ENCODE results near the gene NR5A2.

Gene NR5A2

DNA sequence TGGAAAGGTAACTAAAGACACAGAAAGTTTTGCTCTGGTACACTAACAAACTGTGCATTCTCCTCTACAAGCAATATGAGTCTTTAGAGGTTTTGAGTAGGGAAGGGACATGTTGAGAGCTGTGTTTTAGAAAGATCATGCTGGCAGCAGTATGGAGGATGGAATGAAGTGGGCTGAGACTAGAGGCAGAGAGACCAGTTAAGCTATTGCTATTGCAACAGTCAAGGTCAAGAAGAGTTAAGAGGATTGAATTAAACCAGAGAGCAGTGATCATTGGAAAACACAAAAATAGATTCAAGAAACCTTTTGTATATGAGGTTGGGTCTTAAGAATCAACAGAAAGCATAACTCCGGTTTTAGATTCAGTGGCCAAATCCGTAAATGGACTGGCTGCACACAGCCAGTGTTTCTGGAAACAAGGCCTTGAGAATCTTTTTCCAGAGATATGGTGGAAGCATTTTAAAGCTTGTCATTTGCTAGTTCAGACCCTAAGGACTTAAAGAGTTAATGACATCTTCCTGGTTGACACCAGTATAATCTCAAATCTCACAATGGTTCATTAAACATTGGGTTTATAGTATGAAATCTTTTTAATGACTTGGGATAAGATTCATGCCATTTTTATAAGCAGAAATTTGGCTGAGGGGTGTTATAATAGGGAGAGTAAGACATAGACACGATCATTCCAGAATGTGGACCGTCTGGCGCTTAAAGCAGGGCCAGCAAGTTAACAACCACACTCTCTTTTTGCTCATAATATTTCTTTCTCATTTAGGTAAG is 177.9 kb downstream of the NR5A2 start:
- DNase-seq (ENCODE audit: low spot score) = no peak

DNA sequence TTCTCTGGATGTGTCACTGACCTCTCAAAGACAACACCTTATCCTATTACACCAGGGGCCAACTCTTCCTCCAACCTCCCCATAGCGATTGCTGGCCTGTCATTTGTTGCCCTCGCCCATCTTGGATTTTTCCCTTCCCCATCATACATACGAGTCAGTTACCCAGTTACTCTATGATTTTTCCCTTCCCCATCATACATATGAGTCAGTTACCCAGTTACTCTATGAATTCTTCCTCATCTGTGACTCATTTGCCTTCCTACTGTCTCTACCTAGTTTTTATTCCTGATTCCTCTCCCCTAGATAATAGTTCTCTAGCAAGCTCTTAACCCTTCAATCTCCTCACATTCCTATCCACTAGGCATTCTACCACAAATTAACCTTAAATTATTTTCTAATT is 178.8 kb downstream of the NR5A2 start:
- DNase-seq (ENCODE audit: low spot score) = no peak

DNA sequence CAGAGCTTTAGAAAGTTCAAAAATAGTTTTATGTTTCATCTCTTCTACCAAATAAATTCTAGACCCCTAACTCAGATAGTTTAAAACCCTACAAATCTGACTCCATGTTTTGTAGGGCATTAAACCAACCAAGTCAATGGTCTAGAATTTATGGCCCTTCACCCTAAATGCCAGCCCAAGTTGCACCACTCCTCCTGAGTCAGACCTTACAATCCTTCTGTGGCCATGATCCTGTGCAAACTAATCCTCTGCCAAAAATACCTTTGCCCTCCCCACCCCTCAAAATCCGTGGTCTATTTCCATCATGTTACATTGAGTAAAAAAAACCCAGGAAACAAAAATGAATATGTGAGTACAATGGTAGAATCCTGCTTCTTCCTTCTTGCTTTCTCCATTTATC is 179.3 kb downstream of the NR5A2 start:
- DNase-seq (ENCODE audit: low spot score) = no peak

DNA sequence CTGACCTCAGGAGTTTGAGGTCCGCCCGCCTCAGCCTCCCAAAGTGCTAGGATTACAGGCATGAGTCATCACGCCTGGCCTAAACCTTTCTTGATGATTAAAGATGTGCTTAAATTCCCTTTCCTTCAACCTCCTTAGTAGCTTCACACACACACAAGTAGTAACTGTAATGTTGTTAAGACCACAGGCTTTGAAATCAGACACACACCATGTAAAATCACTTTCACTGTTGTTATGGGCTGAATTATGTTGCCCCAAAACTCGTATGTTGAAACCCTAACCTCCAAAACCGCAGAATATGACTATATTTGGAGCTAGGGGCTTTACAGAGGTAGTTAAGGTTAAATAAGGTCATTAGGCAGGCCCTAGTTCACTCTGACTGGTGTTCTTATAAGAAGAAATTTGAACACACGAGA is 180.2 kb downstream of the NR5A2 start:
- DNase-seq (ENCODE audit: low spot score) = peak; percentile 61

DNA sequence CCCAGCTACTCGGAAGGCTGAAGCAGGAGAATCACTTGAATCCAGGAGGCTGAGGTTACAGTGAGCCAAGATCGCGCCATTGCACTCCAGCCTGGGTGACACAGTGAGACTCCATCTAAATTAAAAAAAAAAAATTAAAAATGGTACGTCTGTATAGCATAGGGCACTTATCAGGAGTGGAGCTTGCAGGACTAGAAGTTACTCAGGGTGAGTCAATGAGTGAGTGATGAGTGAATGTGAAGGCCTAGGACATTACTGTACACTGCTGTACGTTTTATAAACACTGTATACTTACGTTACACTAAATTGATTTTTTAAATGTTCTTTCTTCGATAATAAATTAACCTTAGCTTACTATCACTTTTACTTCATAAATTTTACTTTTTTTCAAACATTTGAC is 183.6 kb downstream of the NR5A2 start:
- no peak for DNase-seq (ENCODE audit: low spot score)

DNA sequence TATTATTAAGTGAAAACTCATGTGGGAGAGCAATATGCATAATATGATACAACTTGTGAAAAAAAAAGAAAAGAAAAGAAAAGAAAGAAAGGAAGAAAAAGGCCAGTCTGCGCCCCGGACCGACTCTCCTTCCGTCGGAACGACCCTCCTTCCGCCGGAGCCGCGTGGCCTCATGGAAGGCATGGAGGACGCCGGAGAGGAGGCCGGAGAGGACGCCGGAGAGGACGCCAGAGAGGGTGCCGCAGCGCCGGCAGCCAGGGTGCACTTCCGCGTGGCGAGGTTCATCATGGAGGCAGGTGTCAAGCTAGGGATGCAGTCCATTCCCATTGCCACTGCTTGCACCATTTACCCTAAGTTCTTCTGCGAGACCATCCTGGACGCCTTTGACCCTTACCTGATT is 185.9 kb downstream of the NR5A2 start:
- no peak for DNase-seq (ENCODE audit: low spot score)

DNA sequence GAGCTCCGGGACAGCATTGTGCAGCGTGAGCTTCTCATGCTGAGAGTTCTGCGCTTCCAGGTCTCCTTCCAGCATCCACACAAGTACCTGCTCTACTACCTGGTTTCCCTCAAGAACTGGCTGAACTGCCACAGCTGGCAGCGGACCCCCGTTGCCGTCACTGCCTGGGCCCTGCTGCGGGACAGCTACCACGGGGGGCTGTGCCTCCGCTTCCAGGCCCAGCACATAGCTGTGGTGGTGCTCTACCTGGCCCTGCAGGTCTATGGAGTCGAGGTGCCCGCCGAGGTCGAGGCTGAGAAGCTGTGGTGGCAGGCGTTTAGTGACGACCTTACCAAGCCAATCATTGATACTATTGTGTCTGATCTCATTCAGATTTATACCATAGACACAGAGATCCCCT is 186.4 kb downstream of the NR5A2 start:
- no peak for DNase-seq (ENCODE audit: low spot score)

DNA sequence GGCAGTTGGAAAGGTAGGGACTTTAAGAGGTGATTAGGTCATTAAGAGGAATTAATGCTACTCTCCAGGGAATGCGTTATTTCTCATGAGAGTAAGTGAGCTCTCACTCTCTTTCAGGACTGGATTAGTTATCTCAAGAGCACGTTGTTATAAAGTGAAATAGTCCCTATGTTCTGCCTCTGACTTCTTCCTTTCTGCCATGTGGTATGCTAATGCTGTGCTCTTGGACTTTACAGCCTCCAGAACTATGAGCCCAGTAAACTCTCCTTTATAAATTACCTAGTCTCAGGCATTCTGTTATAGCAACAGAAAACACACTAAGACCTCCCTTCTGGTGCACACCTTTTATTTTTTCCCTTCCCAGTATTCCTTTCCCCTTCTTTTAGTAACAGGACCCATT is 187.8 kb downstream of the NR5A2 start:
- no peak for DNase-seq (ENCODE audit: low spot score)

DNA sequence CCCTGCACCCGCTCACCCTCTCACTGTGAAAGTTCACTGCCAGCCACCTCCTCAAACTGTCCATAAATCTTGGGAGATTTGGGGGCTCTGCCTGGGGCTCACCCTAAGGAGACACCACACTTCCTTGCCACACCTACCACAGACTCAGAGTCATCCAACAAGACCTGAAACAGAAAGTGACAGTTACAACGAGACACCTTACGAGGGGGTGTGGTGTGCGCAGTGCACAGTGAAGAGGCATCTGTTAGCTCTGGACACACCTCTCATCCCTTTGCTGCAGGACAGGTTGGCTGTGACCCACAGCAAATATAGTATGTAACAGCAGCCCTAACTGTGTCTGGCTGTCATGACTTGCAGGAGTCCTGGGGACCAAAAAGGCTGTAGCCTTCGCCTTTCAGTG is 190.2 kb downstream of the NR5A2 start:
- DNase-seq (ENCODE audit: low spot score) = no peak

DNA sequence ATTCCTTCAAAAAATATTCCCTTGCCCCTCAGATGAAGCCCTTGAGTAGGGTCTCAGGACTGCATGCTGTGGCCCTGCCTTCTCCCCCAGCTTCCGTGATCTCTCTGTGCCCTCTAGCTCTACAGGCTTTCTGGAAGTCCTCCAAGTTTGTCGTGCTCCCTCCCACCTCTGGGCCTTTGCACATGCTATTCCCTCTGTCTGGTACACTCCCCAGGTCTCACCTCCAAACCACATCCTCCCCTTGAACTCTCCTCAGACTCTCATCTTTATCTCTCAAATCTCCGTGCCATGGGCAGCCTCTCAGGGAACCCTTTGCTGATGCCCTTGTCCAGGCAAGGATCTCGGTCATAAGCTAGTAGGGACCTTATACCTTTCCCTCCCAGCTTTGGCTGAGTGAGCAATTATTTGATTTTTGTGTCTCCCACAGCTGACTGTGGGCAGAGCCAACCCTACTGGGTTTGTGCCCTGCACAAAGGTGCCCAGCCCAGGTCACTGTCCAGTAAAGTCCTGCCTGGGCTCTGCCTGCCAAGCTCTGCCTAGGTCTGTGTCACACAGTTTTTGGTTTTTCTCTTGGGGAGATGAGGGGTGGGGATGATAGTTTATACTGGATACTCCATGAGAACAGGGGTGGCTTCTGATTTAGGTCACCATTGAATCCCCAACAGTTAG is 194.2 kb downstream of the NR5A2 start:
- no peak for DNase-seq (ENCODE audit: low spot score)

DNA sequence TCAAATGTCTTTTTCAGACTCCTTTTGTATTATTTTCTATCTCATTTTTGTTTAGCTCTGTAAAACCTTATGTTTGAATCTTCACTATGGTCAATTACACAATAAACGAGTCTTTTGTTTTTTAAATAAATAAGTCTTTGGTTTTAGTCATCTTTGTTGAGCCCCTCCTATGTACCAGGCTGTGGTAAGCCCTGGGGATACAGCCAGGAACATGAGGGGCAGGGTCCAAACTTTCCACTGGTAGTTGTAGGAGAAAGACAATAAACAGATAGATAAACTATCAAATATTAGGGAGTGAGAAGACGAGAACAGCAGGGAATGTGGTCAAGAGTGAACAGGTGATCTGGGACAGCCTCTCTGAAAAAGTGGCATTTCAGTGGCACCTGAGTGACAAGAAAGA is 195.7 kb downstream of the NR5A2 start:
- DNase-seq (ENCODE audit: low spot score) = no peak

DNA sequence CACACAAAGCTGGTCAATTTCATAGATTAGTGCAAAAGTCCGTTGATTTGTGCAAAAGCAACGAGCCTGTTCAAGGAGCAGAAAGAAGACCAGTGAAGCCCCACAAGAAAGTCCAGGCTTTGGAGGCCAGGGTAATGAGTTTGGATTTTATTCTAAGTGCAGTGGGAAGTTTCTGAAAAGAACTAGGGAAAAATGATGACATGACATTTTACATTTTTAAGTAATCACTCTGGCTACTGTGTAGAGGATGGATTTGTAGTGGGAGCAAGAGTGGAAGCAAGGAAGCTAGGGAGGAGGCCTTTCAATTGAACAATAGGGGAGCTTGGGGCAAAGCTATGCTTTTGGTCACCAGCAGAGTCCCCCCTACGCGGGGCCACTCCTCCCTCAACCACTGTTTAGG is 196.1 kb downstream of the NR5A2 start:
- no peak for DNase-seq (ENCODE audit: low spot score)

DNA sequence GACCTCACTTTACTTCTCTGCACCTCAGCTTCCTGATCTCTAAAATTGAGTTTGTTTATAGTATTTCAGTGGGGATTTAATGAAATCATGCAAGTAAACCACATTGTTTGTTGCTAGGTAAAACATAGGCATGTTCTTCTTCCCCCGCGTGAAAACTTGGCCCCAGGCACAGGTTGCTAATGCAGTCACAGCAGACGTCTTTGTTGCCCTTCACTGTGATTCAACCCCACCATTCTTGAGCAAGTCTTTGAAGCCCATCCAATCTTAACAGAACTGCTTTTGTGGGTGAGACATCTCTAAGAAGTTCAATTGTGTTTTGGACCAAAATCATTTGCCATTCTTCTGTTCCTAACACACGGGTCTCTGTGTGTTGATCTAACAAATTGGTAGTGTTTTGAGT is 196.8 kb downstream of the NR5A2 start:
- no peak for DNase-seq (ENCODE audit: low spot score)

DNA sequence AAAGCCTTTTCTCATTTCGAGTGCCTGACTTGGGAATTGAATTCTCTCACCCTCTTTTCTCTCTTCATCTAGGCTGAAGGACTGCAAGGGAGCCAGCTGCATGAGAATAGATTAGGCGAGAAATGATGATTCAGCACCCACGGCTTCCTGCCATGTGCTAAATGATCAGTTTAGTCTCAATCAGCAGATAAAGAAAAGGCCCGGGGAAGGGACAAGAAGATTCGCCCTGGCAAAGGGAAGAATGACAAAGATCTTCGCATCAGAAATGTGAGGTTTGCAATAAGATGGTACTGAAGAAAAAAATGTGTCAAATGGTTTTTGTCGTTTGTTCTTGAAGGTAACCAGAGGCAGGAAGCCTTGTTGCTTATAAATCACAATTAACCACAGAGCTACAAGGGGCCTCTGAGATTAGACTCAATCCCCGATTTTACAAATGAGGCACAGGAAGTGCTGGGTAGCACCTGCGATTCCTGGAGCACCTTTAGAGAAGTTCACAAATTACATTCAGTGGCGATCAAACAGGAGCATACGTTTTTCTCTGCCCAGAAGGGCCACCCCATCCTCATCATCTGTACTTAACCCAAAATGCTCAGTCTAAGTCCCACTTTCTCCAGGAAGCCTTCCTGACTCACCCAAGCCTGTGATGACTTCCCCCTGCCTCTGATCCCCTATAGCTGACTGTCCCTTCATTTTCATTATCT is 198.9 kb downstream of the NR5A2 start:
- no peak for DNase-seq (ENCODE audit: low spot score)

DNA sequence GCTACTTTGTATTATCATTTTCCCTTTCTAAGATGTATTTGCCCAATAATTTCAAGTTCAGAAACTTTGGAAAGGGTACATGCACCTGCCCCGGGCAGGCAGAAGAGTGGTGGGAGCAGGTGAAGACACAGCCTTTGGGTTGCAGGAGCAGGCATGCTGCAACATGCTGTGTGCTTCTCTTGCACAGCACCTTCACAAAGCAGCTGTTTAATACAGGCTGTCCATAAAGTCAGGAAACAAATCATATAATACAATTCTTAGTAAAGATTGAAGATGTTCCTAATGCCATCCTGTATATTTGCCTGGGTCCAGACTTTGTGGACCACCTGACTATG is 199.4 kb downstream of the NR5A2 start:
- no peak for DNase-seq (ENCODE audit: low spot score)

Measured in NAMALWA (cell line).